K562 (cell line): Measurements from ENCODE around the gene AKAP12. TPM values are rescaled to one million over a fixed set of nuclear protein-coding genes. Genes with fewer than 3 reads are reported as not detected.
A peak's percentile ranks its signal among the peaks of the same experiment; 100 is the strongest.

Source experiments
- ARNT ChIP-seq, 2 experiments: fragments of 450-650 bp; IDR thresholded peaks; 2 replicates each; pipeline ENCODE4 v1.6.1; 2016; ENCODE audit warnings: mild to moderate bottlenecking in 1 of 2
- CXXC5 ChIP-seq: fragments of 250-450 bp; sonication (Bioruptor Pico); IDR thresholded peaks from 2 replicates; pipeline ENCODE4 v1.8.0; 2022; ENCODE audit warnings: inconsistent platforms, mild to moderate bottlenecking, moderate library complexity
- FOXK2 ChIP-seq, 2 experiments: fragments of 450-650 bp; IDR thresholded peaks in 1 of 2; conservative IDR thresholded peaks in 1 of 2; 2 replicates each; pipeline ENCODE4 v1.6.1; 2016; ENCODE audit warnings: low read depth in 2 of 2, mild to moderate bottlenecking in 1 of 2
- KDM2B ChIP-seq: fragments of 250-450 bp; sonication (Bioruptor Pico); IDR thresholded peaks from 2 replicates; pipeline ENCODE4 v1.8.0; 2021; ENCODE audit warnings: mild to moderate bottlenecking, moderate library complexity
- LEF1 ChIP-seq: fragments of 450-650 bp; IDR thresholded peaks from 2 replicates; pipeline ENCODE4 v1.6.1; 2016; ENCODE audit warnings: mild to moderate bottlenecking
- MTA3 ChIP-seq: fragments of 450-650 bp; formaldehyde crosslinking; IDR thresholded peaks from 2 replicates; pipeline ENCODE4 v1.6.1; 2017; ENCODE audit warnings: mild to moderate bottlenecking, borderline replicate concordance
- RBM25 ChIP-seq: fragments of 200-400 bp; formaldehyde crosslinking; IDR thresholded peaks from 2 replicates; pipeline ENCODE4 v1.6.1; 2018; ENCODE audit warnings: low read length, low read depth, moderate library complexity; ENCODE audit not compliant: severe bottlenecking
- SNRNP70 ChIP-seq: fragments of 200-400 bp; formaldehyde crosslinking; optimal IDR thresholded peaks from 2 replicates; pipeline ENCODE3; 2017; ENCODE audit warnings: low read depth, low read length
- ZNF592 ChIP-seq: fragments of 450-650 bp; IDR thresholded peaks from 2 replicates; pipeline ENCODE4 v1.6.1; 2017; ENCODE audit warnings: antibody characterized with exemption, mild to moderate bottlenecking
- ZNF639 ChIP-seq, 2 experiments: fragments of 200-800 bp in 1 of 2; sonication (Bioruptor generic) in 1 of 2; sonication (generic) in 1 of 2; formaldehyde crosslinking in 1 of 2; IDR thresholded peaks in 1 of 2; conservative IDR thresholded peaks in 1 of 2; 2 replicates each; pipeline versions ENCODE4 v1.5.0 to v1.6.1; 2016 to 2020; ENCODE audit warnings: missing compliant biosample characterization in 1 of 2, missing genetic modification characterization in 1 of 2, missing genetic modification reagents in 1 of 2
- polyA plus RNA-seq, 8 experiments: library from polyadenylated mRNA; depleted of rRNA in 4 of 8; stranded (reverse) in 5 of 8; unstranded in 3 of 8; fragments of >200 nt; fragmentation: Nextera tagmentation in 2 of 8; fragmentation: Illumina TruSeq in 1 of 8; extraction: Ambion mirVana in 2 of 8; extraction: Trizol in 1 of 8; gene quantifications; 2 replicates each; pipeline versions ENCODE4 v1.2.1 to v1.2.3, GENCODE V29; 2011 to 2014; ENCODE audit warnings: inconsistent platforms in 1 of 8, missing spikeins in 1 of 8
- total RNA-seq, 7 experiments: library from RNA; depleted of rRNA in 6 of 7; stranded (reverse); fragments of >200 nt in 6 of 7; fragmentation: Illumina TruSeq in 2 of 7; extraction: Trizol in 2 of 7; gene quantifications; 2 replicates each; pipeline versions ENCODE4 v1.2.1 to v1.2.3, GENCODE V29; 2011 to 2021; ENCODE audit warnings: low replicate concordance in 1 of 7
- TF ChIP-seq, protein P1 (sequence below): fragments of 450-650 bp; IDR thresholded peaks from 2 replicates; pipeline ENCODE4 v1.6.1; 2016; ENCODE audit warnings: mild to moderate bottlenecking

Gene AKAP12
- total and polyA plus RNA-seq, 9 of the 15 experiments (the other 6 are each of a cell fraction or from before 2014, with no cell fraction given), result 0.08 to 2.0 (median 0.62) TPM

DNA sequence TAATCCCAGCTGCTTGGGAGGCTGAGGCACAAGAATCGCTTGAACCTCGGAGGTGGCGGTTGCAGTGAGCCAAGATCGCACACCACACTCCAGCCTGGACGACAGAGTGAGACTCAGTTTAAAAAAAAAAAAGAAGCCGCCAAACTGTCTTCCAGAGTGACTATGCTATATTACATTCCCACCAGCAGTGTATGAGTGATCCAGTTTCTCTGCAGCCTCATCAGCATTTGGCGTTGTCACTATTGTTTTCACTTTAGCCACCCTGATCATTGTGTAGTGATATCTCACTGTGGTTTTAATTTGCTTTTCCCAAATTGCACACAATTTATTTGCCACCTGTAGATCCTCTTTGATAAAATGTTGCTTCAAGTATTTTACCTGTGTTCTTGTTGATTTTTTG is 6.0 kb upstream of the AKAP12 start (continued):
- peak; percentile 40 to 46; a peak in 1 of 4 replicates for TF ChIP-seq ARNT (IDR thresholded peaks at IDR 0.05)
- no peak for TF ChIP-seq ZNF639 (CRISPR knock-in tag; conservative IDR thresholded peaks at IDR 0.05 in 1 of 2, IDR thresholded peaks at IDR 0.05 in 1 of 2)
- TF ChIP-seq CXXC5, result 0 out of 2 replicates have a peak, but pooled peaks have one; percentile 21
- peak; percentile 99 for TF ChIP-seq RBM25
- TF ChIP-seq, protein P1, sequence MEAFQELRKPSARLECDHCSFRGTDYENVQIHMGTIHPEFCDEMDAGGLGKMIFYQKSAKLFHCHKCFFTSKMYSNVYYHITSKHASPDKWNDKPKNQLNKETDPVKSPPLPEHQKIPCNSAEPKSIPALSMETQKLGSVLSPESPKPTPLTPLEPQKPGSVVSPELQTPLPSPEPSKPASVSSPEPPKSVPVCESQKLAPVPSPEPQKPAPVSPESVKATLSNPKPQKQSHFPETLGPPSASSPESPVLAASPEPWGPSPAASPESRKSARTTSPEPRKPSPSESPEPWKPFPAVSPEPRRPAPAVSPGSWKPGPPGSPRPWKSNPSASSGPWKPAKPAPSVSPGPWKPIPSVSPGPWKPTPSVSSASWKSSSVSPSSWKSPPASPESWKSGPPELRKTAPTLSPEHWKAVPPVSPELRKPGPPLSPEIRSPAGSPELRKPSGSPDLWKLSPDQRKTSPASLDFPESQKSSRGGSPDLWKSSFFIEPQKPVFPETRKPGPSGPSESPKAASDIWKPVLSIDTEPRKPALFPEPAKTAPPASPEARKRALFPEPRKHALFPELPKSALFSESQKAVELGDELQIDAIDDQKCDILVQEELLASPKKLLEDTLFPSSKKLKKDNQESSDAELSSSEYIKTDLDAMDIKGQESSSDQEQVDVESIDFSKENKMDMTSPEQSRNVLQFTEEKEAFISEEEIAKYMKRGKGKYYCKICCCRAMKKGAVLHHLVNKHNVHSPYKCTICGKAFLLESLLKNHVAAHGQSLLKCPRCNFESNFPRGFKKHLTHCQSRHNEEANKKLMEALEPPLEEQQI, result peak; percentile 40; the same call in 1 of the 2 replicates
- TF ChIP-seq SNRNP70, result no peak
- TF ChIP-seq FOXK2 (conservative IDR thresholded peaks at IDR 0.05 in 1 of 2, IDR thresholded peaks at IDR 0.05 in 1 of 2; ENCODE audit: low read depth in 2 of 2), result 0 out of 4 replicates have a peak, but pooled peaks of 1 of the 2 experiments have one; percentile 19
- 0 out of 2 replicates have a peak, but pooled peaks have one; percentile 22 for TF ChIP-seq LEF1
- TF ChIP-seq MTA3, result peak; percentile 40; the same call in 1 of the 2 replicates
- TF ChIP-seq KDM2B, result no peak
- 0 out of 2 replicates have a peak, but pooled peaks have one; percentile 28 for TF ChIP-seq ZNF592
